Activated CD4-positive, alpha-beta T cell treated with anti-CD3 and anti-CD28 coated beads, Interleukin-2, amount 10 ng/mL, durations not matched to agents 7 days and 5 days (primary cell): Measurements from ENCODE around the gene KRT6A. TPM values are rescaled to one million over a fixed set of nuclear protein-coding genes. Genes with fewer than 3 reads are reported as not detected.

Experiments used
- CTCF ChIA-PET: fragments of 350-600 bp; sonication (Branson Sonifier 250); formaldehyde crosslinking; loops from one replicate; lab custom pipeline; 2021; ENCODE audit warnings: antibody characterized with exemption; lab: Charles Lee
- POLR2A ChIA-PET: fragments of 350-600 bp; sonication (Branson Sonifier 250); formaldehyde crosslinking; loops from one replicate; lab custom pipeline; 2021; ENCODE audit warnings: antibody characterized with exemption; lab: Charles Lee
- DNase-seq: peaks from one replicate; pipeline ENCODE4 v3.0.0-alpha.2; 2020
- H3K27ac Mint-ChIP-seq: one replicate; pipeline ENCODE4 v1.8.0; 2021; ENCODE audit warnings: mild to moderate bottlenecking, moderate library complexity, mixed read lengths
- H3K27me3 Mint-ChIP-seq: one replicate; pipeline ENCODE4 v1.8.0; 2021; ENCODE audit warnings: mixed read lengths
- H3K36me3 Mint-ChIP-seq: one replicate; pipeline ENCODE4 v1.8.0; 2021; ENCODE audit warnings: low read depth, mixed read lengths
- H3K4me1 Mint-ChIP-seq: one replicate; pipeline ENCODE4 v1.8.0; 2021; ENCODE audit warnings: mixed read lengths
- H3K4me3 Mint-ChIP-seq: one replicate; pipeline ENCODE4 v1.8.0; 2021; ENCODE audit warnings: mild to moderate bottlenecking, moderate library complexity, mixed read lengths
- H3K9me3 Mint-ChIP-seq: one replicate; pipeline ENCODE4 v1.8.0; 2021; ENCODE audit warnings: mixed read lengths
- total RNA-seq, 2 experiments: library from RNA; stranded (reverse); gene quantifications; one replicate each; pipeline ENCODE4 v1.2.3, GENCODE V29; 2021

Gene KRT6A
- total RNA-seq = not detected

DNA sequence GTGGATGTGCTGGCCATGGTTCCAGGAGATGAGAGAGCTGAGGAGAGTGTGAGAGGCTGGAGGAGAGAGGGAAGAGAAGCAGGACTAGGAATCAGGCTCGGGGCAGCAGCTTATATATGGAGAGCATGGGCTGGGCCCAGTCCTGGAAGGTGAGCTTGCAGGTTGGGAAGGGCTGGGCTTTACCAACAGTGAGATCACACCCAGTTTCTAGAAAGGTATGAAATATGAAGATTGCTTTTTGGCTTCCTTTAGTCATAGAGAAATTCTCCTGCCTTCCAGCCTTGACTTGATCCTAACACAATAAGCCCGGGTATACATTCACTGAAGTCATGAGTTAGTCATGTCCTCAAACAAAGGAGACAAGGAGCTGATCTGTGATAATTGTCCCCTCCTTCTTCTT, at the start of gene KRT6A:
TSS of gene KRT6A (minus strand) at position 86 of the 400 bp plus-strand sequence. CDS start at position 17, 69 bp downstream.
- peaks cover 25% of the 10 kb centered on the region for H3K27me3 Mint-ChIP-seq
- H3K4me3 Mint-ChIP-seq = no peak within 1 kb of the TSS
- H3K36me3 Mint-ChIP-seq = no peaks in the 10 kb centered on the region
- ChIA-PET POLR2A (no interaction called here), CTCF (no interaction called here)
- H3K27ac Mint-ChIP-seq = no peak within 1 kb of the TSS
- no peaks in the 10 kb centered on the region for H3K4me1 Mint-ChIP-seq
- DNase-seq = no peak
- H3K9me3 Mint-ChIP-seq = no peaks in the 10 kb centered on the region

- Mint-ChIP-seq H3K9me3 (no peaks in the 10 kb centered on the region), H3K4me1 (peaks cover 3% of the 10 kb centered on the region), H3K36me3 (no peaks in the 10 kb centered on the region), H3K27me3 (no peaks in the 10 kb centered on the region), H3K4me3 (no peak overlapping the region), H3K27ac (no peak overlapping the region)
- no peak for DNase-seq
- CTCF ChIA-PET = no interaction called here
- POLR2A ChIA-PET = no interaction called here
Measured at GRCh38 chr12:52542157-52542556, 49.1 kb upstream of the KRT6A start.

GRCh38 chr12:52541709-52542108, 48.7 kb upstream of the KRT6A start:
- POLR2A ChIA-PET = no interaction called here
- Mint-ChIP-seq H3K36me3 (no peaks in the 10 kb centered on the region), H3K27ac (no peak overlapping the region), H3K4me3 (no peak overlapping the region), H3K27me3 (no peaks in the 10 kb centered on the region), H3K9me3 (no peaks in the 10 kb centered on the region), H3K4me1 (peaks cover 3% of the 10 kb centered on the region)
- CTCF ChIA-PET = no interaction called here
- no peak for DNase-seq

DNA sequence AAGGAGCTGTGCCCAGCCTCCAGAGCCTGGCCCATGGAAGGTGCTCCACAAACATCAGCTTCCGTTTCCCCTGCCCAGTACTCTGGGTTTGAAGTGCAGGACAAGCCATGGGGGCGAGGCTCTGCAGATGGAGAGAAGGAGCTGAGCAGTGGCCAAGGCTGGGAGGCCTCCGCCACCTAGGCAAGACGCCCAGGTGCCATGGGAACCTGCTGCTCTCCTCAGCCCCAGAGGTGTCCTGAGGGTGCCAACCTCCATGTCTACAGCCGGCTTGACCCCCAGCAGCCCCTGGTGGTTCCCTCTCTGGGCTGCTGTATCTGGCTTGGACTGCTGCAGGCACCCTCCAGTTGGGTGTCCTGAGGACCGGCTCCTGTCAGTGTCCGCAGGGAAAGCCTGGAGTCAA, 47.5 kb upstream of the KRT6A start:
- Mint-ChIP-seq H3K27me3 (no peaks in the 10 kb centered on the region), H3K4me3 (no peak overlapping the region), H3K27ac (no peak overlapping the region), H3K9me3 (no peaks in the 10 kb centered on the region), H3K4me1 (peaks cover 3% of the 10 kb centered on the region), H3K36me3 (no peaks in the 10 kb centered on the region)
- POLR2A ChIA-PET = no interaction called here
- CTCF ChIA-PET = no interaction called here
- no peak for DNase-seq

GRCh38 chr12:52539821-52540173, 46.7 kb upstream of the KRT6A start:
- no peak overlapping the region for H3K4me3 Mint-ChIP-seq
- ChIA-PET POLR2A (interaction anchor here (0.7 kb wide), 1 partner anchor 367 kb away, joined by 3 read pairs; no protein-coding TSS in a partner anchor), CTCF (no interaction called here)
- peaks cover 3% of the 10 kb centered on the region for H3K4me1 Mint-ChIP-seq
- no peaks in the 10 kb centered on the region for H3K9me3 Mint-ChIP-seq
- H3K27me3 Mint-ChIP-seq = no peaks in the 10 kb centered on the region
- H3K36me3 Mint-ChIP-seq = no peaks in the 10 kb centered on the region
- no peak overlapping the region for H3K27ac Mint-ChIP-seq
- no peak for DNase-seq

- POLR2A ChIA-PET = interaction anchor here (0.7 kb wide), 1 partner anchor 366 kb away, joined by 3 read pairs; no protein-coding TSS in a partner anchor
- Mint-ChIP-seq H3K36me3 (no peaks in the 10 kb centered on the region), H3K9me3 (no peaks in the 10 kb centered on the region), H3K27me3 (no peaks in the 10 kb centered on the region), H3K27ac (no peak overlapping the region), H3K4me1 (peaks cover 3% of the 10 kb centered on the region), H3K4me3 (no peak overlapping the region)
- DNase-seq = no peak
- CTCF ChIA-PET = no interaction called here
Measured at GRCh38 chr12:52539083-52539820, 46.2 kb upstream of the KRT6A start.

DNA sequence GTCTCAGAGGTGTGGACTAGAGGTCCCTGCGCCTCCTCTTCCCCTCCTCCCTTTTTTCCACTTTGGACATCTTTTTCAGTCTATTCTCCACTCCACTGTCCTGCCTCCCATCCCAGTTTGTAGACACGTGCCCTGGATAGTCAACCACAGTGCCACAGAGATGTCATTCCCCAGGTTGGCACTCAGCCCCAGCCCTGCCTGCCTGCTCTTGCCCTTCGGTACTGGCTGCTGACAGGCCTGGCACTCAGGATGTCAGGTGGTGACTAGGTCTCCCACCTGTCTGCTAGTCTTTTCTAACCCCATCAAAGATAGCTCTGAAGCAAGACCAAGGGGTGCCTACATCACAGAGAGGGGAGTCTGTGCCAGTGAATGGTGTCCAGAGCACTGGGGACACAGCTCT, 44.0 kb upstream of the KRT6A start:
- Mint-ChIP-seq H3K27ac (no peak overlapping the region), H3K9me3 (no peaks in the 10 kb centered on the region), H3K27me3 (no peaks in the 10 kb centered on the region), H3K36me3 (no peaks in the 10 kb centered on the region), H3K4me3 (no peak overlapping the region), H3K4me1 (no peaks in the 10 kb centered on the region)
- DNase-seq = no peak
- POLR2A ChIA-PET = no interaction called here
- CTCF ChIA-PET = no interaction called here

- ChIA-PET CTCF (no interaction called here), POLR2A (no interaction called here)
Measured at GRCh38 chr12:52535574-52535973, 42.5 kb upstream of the KRT6A start.

GRCh38 chr12:52534482-52534881, 41.4 kb upstream of the KRT6A start:
- Mint-ChIP-seq H3K36me3 (no peaks in the 10 kb centered on the region), H3K27ac (no peak overlapping the region), H3K4me1 (no peaks in the 10 kb centered on the region), H3K27me3 (no peaks in the 10 kb centered on the region), H3K9me3 (no peaks in the 10 kb centered on the region), H3K4me3 (no peak overlapping the region)
- CTCF ChIA-PET = no interaction called here
- POLR2A ChIA-PET = no interaction called here
- DNase-seq = no peak

More at GRCh38 chr12:52535574-52535973, 42.5 kb upstream of the KRT6A start:
- H3K27ac Mint-ChIP-seq = no peak overlapping the region
- no peak overlapping the region for H3K4me3 Mint-ChIP-seq
- no peaks in the 10 kb centered on the region for H3K9me3 Mint-ChIP-seq
- H3K27me3 Mint-ChIP-seq = no peaks in the 10 kb centered on the region
- H3K4me1 Mint-ChIP-seq = no peaks in the 10 kb centered on the region
- H3K36me3 Mint-ChIP-seq = no peaks in the 10 kb centered on the region
- DNase-seq = no peak

GRCh38 chr12:52533686-52534470, 40.8 kb upstream of the KRT6A start:
- CTCF ChIA-PET = no interaction called here
- POLR2A ChIA-PET = no interaction called here
- Mint-ChIP-seq H3K27ac (no peak overlapping the region), H3K4me3 (no peak overlapping the region), H3K27me3 (no peaks in the 10 kb centered on the region), H3K36me3 (no peaks in the 10 kb centered on the region), H3K4me1 (no peaks in the 10 kb centered on the region), H3K9me3 (no peaks in the 10 kb centered on the region)
- DNase-seq = no peak

- Mint-ChIP-seq H3K27ac (no peak overlapping the region), H3K4me1 (no peaks in the 10 kb centered on the region), H3K27me3 (no peaks in the 10 kb centered on the region), H3K36me3 (no peaks in the 10 kb centered on the region), H3K4me3 (no peak overlapping the region), H3K9me3 (no peaks in the 10 kb centered on the region)
- ChIA-PET CTCF (no interaction called here), POLR2A (interaction anchor here (0.6 kb wide), 1 partner anchor 18 kb away, joined by 3 read pairs; no protein-coding TSS in a partner anchor)
- no peak for DNase-seq
Measured at GRCh38 chr12:52532636-52533035, 39.6 kb upstream of the KRT6A start.

- POLR2A ChIA-PET = no interaction called here
- Mint-ChIP-seq H3K4me1 (peaks cover 4% of the 10 kb centered on the region), H3K27ac (no peak overlapping the region), H3K9me3 (no peaks in the 10 kb centered on the region), H3K27me3 (no peaks in the 10 kb centered on the region), H3K4me3 (no peak overlapping the region), H3K36me3 (no peaks in the 10 kb centered on the region)
- CTCF ChIA-PET = no interaction called here
- no peak for DNase-seq
Measured at GRCh38 chr12:52531566-52532300, 38.7 kb upstream of the KRT6A start.

GRCh38 chr12:52530905-52531304, 37.8 kb upstream of the KRT6A start:
- Mint-ChIP-seq H3K9me3 (no peaks in the 10 kb centered on the region), H3K4me1 (peaks cover 7% of the 10 kb centered on the region), H3K27me3 (no peaks in the 10 kb centered on the region), H3K27ac (no peak overlapping the region), H3K4me3 (no peak overlapping the region), H3K36me3 (no peaks in the 10 kb centered on the region)
- ChIA-PET POLR2A (no interaction called here), CTCF (no interaction called here)
- DNase-seq = no peak
